IPS-NIHi11 (cell line): ENCODE results near the gene DUOX1.
A peak's percentile ranks its signal among the peaks of the same experiment; 100 is the strongest.
"Not testable (repeated sequence)": the region's sequence is repeated elsewhere in the genome, so short reads cannot be mapped to it uniquely, and the experiment has no call there.

Experiments
- DNase-seq: peaks from one replicate; pipeline ENCODE4 v3.0.0; 2012; ENCODE audit warnings: mixed read lengths, low spot score

DUOX1 gene

GRCh38 chr15:45129651-45130129 is at the start of gene DUOX1, which contains the start of gene DUOXA1:
TSS of gene DUOX1 (plus strand) at chr15:45129994. CDS start at chr15:45131967, 1,973 bp downstream.
TSS of gene DUOXA1 (minus strand) at chr15:45129879. CDS start at chr15:45123014, 6,865 bp downstream.
- DNase-seq = peak; percentile 80

GRCh38 chr15:45080593-45080992 is 49.2 kb upstream of the DUOX1 start:
- DNase-seq = not testable (repeated sequence)

- not testable (repeated sequence) for DNase-seq
These were observed 47.4 kb upstream of the DUOX1 start for GRCh38 chr15:45082412-45082811.

- DNase-seq = no peak
These were observed 46.6 kb upstream of the DUOX1 start for GRCh38 chr15:45083223-45083622.

GRCh38 chr15:45084163-45084562 is 45.6 kb upstream of the DUOX1 start:
- DNase-seq = no peak

- no peak for DNase-seq
These were observed 42.3 kb upstream of the DUOX1 start for GRCh38 chr15:45087513-45087912.

GRCh38 chr15:45088801-45089711 is 40.7 kb upstream of the DUOX1 start:
- no peak for DNase-seq

GRCh38 chr15:45089712-45090373 is 40.0 kb upstream of the DUOX1 start:
- DNase-seq = no peak

- no peak for DNase-seq
These were observed 38.6 kb upstream of the DUOX1 start for GRCh38 chr15:45091161-45091560.

- no peak for DNase-seq
These were observed 38.2 kb upstream of the DUOX1 start for GRCh38 chr15:45091576-45091975.

- no peak for DNase-seq
These were observed 36.8 kb upstream of the DUOX1 start for GRCh38 chr15:45093013-45093412.

- DNase-seq = no peak
These were observed 36.0 kb upstream of the DUOX1 start for GRCh38 chr15:45093622-45094357.

GRCh38 chr15:45094358-45094730 is 35.5 kb upstream of the DUOX1 start:
- no peak for DNase-seq

- DNase-seq = no peak
These were observed 34.1 kb upstream of the DUOX1 start for GRCh38 chr15:45095661-45096060.

GRCh38 chr15:45097466-45097865 is 32.3 kb upstream of the DUOX1 start:
- no peak for DNase-seq

GRCh38 chr15:45099549-45100165 is 30.1 kb upstream of the DUOX1 start:
- DNase-seq = no peak

GRCh38 chr15:45100884-45101625 is 28.7 kb upstream of the DUOX1 start:
- DNase-seq = peak; percentile 31

- DNase-seq = no peak
These were observed 28.0 kb upstream of the DUOX1 start for GRCh38 chr15:45101749-45102148.

GRCh38 chr15:45102226-45102625 is 27.6 kb upstream of the DUOX1 start:
- no peak for DNase-seq

- DNase-seq = not testable (repeated sequence)
These were observed 25.6 kb upstream of the DUOX1 start for GRCh38 chr15:45104170-45104569.

- DNase-seq = no peak
These were observed 24.2 kb upstream of the DUOX1 start for GRCh38 chr15:45105586-45105985.
